ENCODE results near the gene ADAT3.
A peak's percentile ranks its signal among the peaks of the same experiment; 100 is the strongest.

Gene ADAT3

GRCh38 chr19:1921825-1922224, 16.6 kb downstream of the ADAT3 start:
- no peak for DNase-seq (ENCODE audit: extremely low read depth, low read depth)
- TF ChIP-seq, protein P1, sequence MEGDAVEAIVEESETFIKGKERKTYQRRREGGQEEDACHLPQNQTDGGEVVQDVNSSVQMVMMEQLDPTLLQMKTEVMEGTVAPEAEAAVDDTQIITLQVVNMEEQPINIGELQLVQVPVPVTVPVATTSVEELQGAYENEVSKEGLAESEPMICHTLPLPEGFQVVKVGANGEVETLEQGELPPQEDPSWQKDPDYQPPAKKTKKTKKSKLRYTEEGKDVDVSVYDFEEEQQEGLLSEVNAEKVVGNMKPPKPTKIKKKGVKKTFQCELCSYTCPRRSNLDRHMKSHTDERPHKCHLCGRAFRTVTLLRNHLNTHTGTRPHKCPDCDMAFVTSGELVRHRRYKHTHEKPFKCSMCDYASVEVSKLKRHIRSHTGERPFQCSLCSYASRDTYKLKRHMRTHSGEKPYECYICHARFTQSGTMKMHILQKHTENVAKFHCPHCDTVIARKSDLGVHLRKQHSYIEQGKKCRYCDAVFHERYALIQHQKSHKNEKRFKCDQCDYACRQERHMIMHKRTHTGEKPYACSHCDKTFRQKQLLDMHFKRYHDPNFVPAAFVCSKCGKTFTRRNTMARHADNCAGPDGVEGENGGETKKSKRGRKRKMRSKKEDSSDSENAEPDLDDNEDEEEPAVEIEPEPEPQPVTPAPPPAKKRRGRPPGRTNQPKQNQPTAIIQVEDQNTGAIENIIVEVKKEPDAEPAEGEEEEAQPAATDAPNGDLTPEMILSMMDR (IDR thresholded peaks at IDR 0.05; ENCODE audit: low read depth, low read length) = no peak

GRCh38 chr19:1922803-1923202, 17.6 kb downstream of the ADAT3 start:
- TF ChIP-seq, protein P1 (IDR thresholded peaks at IDR 0.05; ENCODE audit: low read depth, low read length) = no peak
- no peak for DNase-seq (ENCODE audit: extremely low read depth, low read depth)

GRCh38 chr19:1923319-1923718, 18.1 kb downstream of the ADAT3 start:
- DNase-seq (ENCODE audit: extremely low read depth, low read depth) = no peak
- TF ChIP-seq, protein P1 (IDR thresholded peaks at IDR 0.05; ENCODE audit: low read depth, low read length) = no peak

DNA sequence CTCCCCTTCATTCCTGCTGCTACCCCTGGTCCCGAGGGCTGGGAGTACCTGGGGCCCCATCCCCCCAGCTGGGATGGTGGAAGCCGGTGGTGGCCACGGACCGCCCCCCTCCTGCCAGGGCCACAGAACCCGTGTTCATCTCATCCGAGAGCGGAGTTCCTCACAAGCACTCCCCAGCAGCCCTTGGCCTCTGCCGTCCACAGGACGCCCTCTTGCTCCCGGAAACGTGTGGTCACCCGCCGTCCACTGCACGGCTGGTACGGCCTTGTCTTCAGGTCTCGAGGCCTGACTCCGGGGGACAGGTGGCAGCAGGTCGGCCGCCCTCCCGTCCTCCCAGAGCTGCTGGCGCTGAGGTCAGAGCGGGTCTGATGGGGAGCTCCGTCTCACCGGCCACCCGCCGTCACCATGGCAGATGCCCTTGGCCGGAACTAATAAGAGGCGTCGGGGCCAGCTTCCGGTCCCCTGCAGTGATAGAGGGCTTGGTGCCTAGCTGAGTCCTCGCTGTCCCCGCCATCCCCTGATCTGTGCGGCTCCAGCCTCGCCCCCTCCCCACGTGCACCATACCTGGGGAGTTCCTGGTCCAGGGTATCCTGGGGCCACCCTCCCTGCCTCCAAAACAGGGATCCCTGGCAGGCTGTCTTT, 19.2 kb downstream of the ADAT3 start:
- DNase-seq (ENCODE audit: extremely low read depth, low read depth) = no peak
- TF ChIP-seq, protein P1 (IDR thresholded peaks at IDR 0.05; ENCODE audit: low read depth, low read length) = no peak

DNA sequence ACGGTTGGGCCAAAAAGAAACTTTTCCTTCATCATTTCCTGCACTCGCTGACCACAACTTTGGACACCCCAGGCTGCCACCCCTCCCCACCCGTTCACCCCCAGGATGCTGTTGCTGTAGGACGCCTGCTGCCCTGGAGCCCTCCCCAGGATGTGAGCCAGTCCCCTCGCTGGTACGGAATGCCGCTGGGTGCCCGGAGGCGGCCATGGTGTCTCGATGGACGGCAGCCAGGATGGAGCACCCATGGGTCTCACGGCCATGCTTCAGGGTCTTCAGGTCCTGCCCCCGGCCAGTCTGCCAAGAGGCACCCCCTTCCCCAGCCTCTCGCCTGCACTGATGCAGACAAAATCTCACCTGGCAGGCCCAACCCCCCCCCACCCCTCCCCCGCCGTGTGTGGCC, 20.3 kb downstream of the ADAT3 start:
- no peak for DNase-seq (ENCODE audit: extremely low read depth, low read depth)
- TF ChIP-seq, protein P1 (IDR thresholded peaks at IDR 0.05; ENCODE audit: low read depth, low read length) = no peak

- TF ChIP-seq, protein P1 (IDR thresholded peaks at IDR 0.05; ENCODE audit: low read depth, low read length) = peak; percentile 90
- no peak for DNase-seq (ENCODE audit: extremely low read depth, low read depth)
Measured at GRCh38 chr19:1929021-1929742, 24.0 kb downstream of the ADAT3 start.

GRCh38 chr19:1931445-1931844, 26.2 kb downstream of the ADAT3 start:
- TF ChIP-seq, protein P1 (IDR thresholded peaks at IDR 0.05; ENCODE audit: low read depth, low read length) = no peak

More at GRCh38 chr19:1931445-1931844, 26.2 kb downstream of the ADAT3 start:
- DNase-seq (ENCODE audit: extremely low read depth, low read depth) = no peak
